HG03066 (cell line): ENCODE measurements around the gene LAMA2.

Experiments used
- ATAC-seq: cut with Tn5 transposase; IDR thresholded peaks from one replicate; pipeline ENCODE4 v1.9.1; 2021; ENCODE audit warnings: low read depth; ENCODE audit not compliant: unreplicated experiment

The LAMA2 gene

GRCh38 chr6:129499843-129500219, 616.9 kb downstream of the LAMA2 start:
- ATAC-seq, result no peak

GRCh38 chr6:129500958-129501739, 618.2 kb downstream of the LAMA2 start:
- no peak for ATAC-seq

GRCh38 chr6:129501740-129502660, 619.1 kb downstream of the LAMA2 start:
- no peak for ATAC-seq

GRCh38 chr6:129504456-129504855, 621.5 kb downstream of the LAMA2 start:
- ATAC-seq, result no peak

- ATAC-seq, result no peak
These were observed 624.3 kb downstream of the LAMA2 start for GRCh38 chr6:129507059-129507807.

GRCh38 chr6:129507846-129508245, 624.9 kb downstream of the LAMA2 start:
- no peak for ATAC-seq

- ATAC-seq, result no peak
These were observed 625.7 kb downstream of the LAMA2 start for GRCh38 chr6:129508477-129509145.

GRCh38 chr6:129510950-129511349, 628.0 kb downstream of the LAMA2 start:
- no peak for ATAC-seq

- no peak for ATAC-seq
These were observed 630.5 kb downstream of the LAMA2 start for GRCh38 chr6:129513471-129513870.

- no peak for ATAC-seq
These were observed 632.1 kb downstream of the LAMA2 start for GRCh38 chr6:129515004-129515403.

- ATAC-seq, result no peak
These were observed 633.1 kb downstream of the LAMA2 start for GRCh38 chr6:129516005-129516404.

GRCh38 chr6:129516787-129517186, 633.8 kb downstream of the LAMA2 start:
- ATAC-seq, result no peak

- ATAC-seq, result no peak
These were observed 634.4 kb downstream of the LAMA2 start for GRCh38 chr6:129517288-129517687.

GRCh38 chr6:129519750-129520149, 636.8 kb downstream of the LAMA2 start:
- ATAC-seq, result no peak

GRCh38 chr6:129521946-129522345, 639.0 kb downstream of the LAMA2 start:
- no peak for ATAC-seq

- ATAC-seq, result no peak
These were observed 640.9 kb downstream of the LAMA2 start for GRCh38 chr6:129523816-129524215.

- ATAC-seq, result no peak
These were observed 642.1 kb downstream of the LAMA2 start for GRCh38 chr6:129525055-129525454.

- ATAC-seq, result no peak
These were observed 652.0 kb downstream of the LAMA2 start for GRCh38 chr6:129534926-129535325.

GRCh38 chr6:129536271-129536670, 653.3 kb downstream of the LAMA2 start:
- no peak for ATAC-seq

- ATAC-seq, result no peak
These were observed 656.1 kb downstream of the LAMA2 start for GRCh38 chr6:129539032-129539431.
